Gastrocnemius medialis (tissue), 4 donors: ENCODE results near the gene STAT1. TPM values are rescaled to one million over a fixed set of nuclear protein-coding genes. Genes with fewer than 3 reads are reported as not detected.

Experiments
- ATAC-seq, 2 donors: fragments of 150-250 bp; one replicate each; pipeline ENCODE4 v1.9.1; 2016
- DNase-seq, 2 donors: peaks; one replicate each; pipeline ENCODE4 v3.0.0-alpha.2; 2019
- H3K27ac ChIP-seq, 4 donors: fragments of 200-600 bp; sonication (generic); 1 replicate in 1 of 4; 2 replicates in 3 of 4; pipeline ENCODE4 v1.5.1; 2016 to 2018; ENCODE audit warnings: mild to moderate bottlenecking in 2 of 4, moderate library complexity in 1 of 4
- H3K27me3 ChIP-seq, 3 donors: fragments of 200-600 bp; sonication (generic) in 2 of 3; 1 replicate in 1 of 3; 2 replicates in 2 of 3; pipeline versions ENCODE4 v1.5.1 to v1.6.0; 2016 to 2019; ENCODE audit warnings: mild to moderate bottlenecking in 1 of 3, moderate library complexity in 1 of 3
- H3K36me3 ChIP-seq, 2 donors: fragments of 200-600 bp; sonication (generic) in 1 of 2; one replicate each; pipeline ENCODE4 v1.5.1; 2017 to 2018
- H3K4me1 ChIP-seq, 2 donors: fragments of 200-600 bp; sonication (generic) in 1 of 2; one replicate each; pipeline ENCODE4 v1.5.1; 2016 to 2017; ENCODE audit warnings: mild to moderate bottlenecking in 2 of 2
- H3K4me3 ChIP-seq, 4 donors: fragments of 200-600 bp; sonication (generic) in 3 of 4; 1 replicate in 1 of 4; 2 replicates in 3 of 4; pipeline ENCODE4 v1.5.1; 2016 to 2019; ENCODE audit warnings: mild to moderate bottlenecking in 2 of 4
- H3K9me3 ChIP-seq, 3 donors: fragments of 200-600 bp; sonication (generic) in 2 of 3; 1 replicate in 1 of 3; 2 replicates in 2 of 3; pipeline ENCODE4 v1.5.1; 2016 to 2019
- CTCF ChIP-seq, 5 experiments: fragments of 450-650 bp in 3 of 5; fragments of 200-600 bp in 2 of 5; sonication (generic) in 2 of 5; IDR thresholded peaks in 4 of 5; conservative IDR thresholded peaks in 1 of 5; 1 replicate in 4 of 5; 2 replicates in 1 of 5; pipeline ENCODE4 v1.5.1; 2016 to 2019; ENCODE audit warnings: antibody characterized with exemption in 5 of 5, mild to moderate bottlenecking in 3 of 5, moderate library complexity in 3 of 5
- POLR2A ChIP-seq, 2 donors: fragments of 450-650 bp; IDR thresholded peaks; one replicate each; pipeline ENCODE4 v1.6.1; 2017; ENCODE audit warnings: antibody characterized with exemption in 2 of 2, mild to moderate bottlenecking in 2 of 2, moderate library complexity in 2 of 2
- in situ Hi-C, 4 donors: fragments of 200-750 bp; cut with MboI; loops; one replicate each; pipeline versions ENCODE4 v1.15.0 to v1.8.0; 2017; ENCODE audit warnings: low sequenced_read_pairs in 4 of 4
- intact Hi-C: fragments of 100-400 bp; cut with DNase I; formaldehyde crosslinking; loops from one replicate; pipeline ENCODE4 v1.15.1; 2023; ENCODE audit warnings: low total_unique reads
- total RNA-seq, 4 donors: library from RNA; depleted of rRNA; stranded (reverse); fragments of >200 nt; gene quantifications; one replicate each; pipeline versions ENCODE4 v1.1.0 to v1.2.3, GENCODE V29; 2016

STAT1 gene
- total RNA-seq, 4 donors from 2014 or later: 23.0 to 36.9 (median 28.6) TPM

DNA sequence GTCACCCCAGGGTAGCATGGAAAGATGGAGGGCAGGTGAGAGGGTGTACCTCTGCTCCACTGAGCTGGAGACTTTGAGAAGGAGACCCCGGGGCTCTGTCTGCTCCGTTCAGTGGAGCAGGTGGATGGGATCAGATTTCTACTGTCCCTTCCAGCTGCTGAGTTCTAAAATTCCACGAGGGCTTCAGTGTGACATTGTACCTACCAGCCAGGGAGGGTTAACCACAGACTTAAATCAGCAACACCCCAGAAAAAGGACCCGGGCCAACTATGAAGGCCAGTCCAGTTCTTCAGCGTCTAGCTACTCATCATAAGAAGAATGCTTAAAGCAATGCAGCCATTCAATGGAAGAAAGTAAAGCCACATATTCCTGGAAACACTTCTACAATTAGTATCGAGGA lies 23.8 kb downstream of the STAT1 start:
- Histone ChIP-seq H3K27me3 (no peaks in the 10 kb centered on the region), H3K9me3 (no peaks in the 10 kb centered on the region), H3K4me3 (no peak overlapping the region), H3K36me3 (peaks cover 4 to 93% of the 10 kb centered on the region in 2 donors), H3K27ac (no peak overlapping the region), H3K4me1 (peaks cover 0 to 4% of the 10 kb centered on the region in 2 donors)
- ATAC-seq (no peak), DNase-seq (no peak)
- intact Hi-C loops (loop anchor here (2.0 kb wide), 1 partner anchor 13 kb away; no protein-coding TSS in a partner anchor), in situ Hi-C loops (no loop called here)
- TF ChIP-seq CTCF (IDR thresholded peaks at IDR 0.05 in 4 of 5, conservative IDR thresholded peaks at IDR 0.05 in 1 of 5): no peak
- no peak for TF ChIP-seq POLR2A (IDR thresholded peaks at IDR 0.05)

- H3K9me3 ChIP-seq: no peaks in the 10 kb centered on the region
- intact Hi-C loops: no loop called here
- no peak overlapping the region for H3K27ac ChIP-seq
- H3K27me3 ChIP-seq: no peaks in the 10 kb centered on the region
- TF ChIP-seq CTCF (IDR thresholded peaks at IDR 0.05 in 4 of 5, conservative IDR thresholded peaks at IDR 0.05 in 1 of 5) (no peak), POLR2A (IDR thresholded peaks at IDR 0.05) (no peak)
- H3K36me3 ChIP-seq: peaks cover 2 to 93% of the 10 kb centered on the region in 2 donors
- H3K4me1 ChIP-seq: peaks cover 0 to 4% of the 10 kb centered on the region in 2 donors
- DNase-seq: no peak
- no peak overlapping the region for H3K4me3 ChIP-seq
- ATAC-seq: no peak
- in situ Hi-C loops: no loop called here
Observed at GRCh38 chr2:190988910-190989309, 25.1 kb downstream of the STAT1 start.

GRCh38 chr2:190987938-190988337 lies 26.0 kb downstream of the STAT1 start:
- ATAC-seq: no peak
- TF ChIP-seq CTCF (IDR thresholded peaks at IDR 0.05 in 4 of 5, conservative IDR thresholded peaks at IDR 0.05 in 1 of 5) (no peak), POLR2A (IDR thresholded peaks at IDR 0.05) (no peak)
- in situ Hi-C loops: no loop called here
- intact Hi-C loops: no loop called here
- Histone ChIP-seq H3K9me3 (no peaks in the 10 kb centered on the region), H3K36me3 (peaks cover 0 to 93% of the 10 kb centered on the region in 2 donors), H3K4me3 (no peak overlapping the region), H3K27ac (no peak overlapping the region), H3K4me1 (peaks cover 0 to 4% of the 10 kb centered on the region in 2 donors), H3K27me3 (no peaks in the 10 kb centered on the region)
- no peak for DNase-seq

DNA sequence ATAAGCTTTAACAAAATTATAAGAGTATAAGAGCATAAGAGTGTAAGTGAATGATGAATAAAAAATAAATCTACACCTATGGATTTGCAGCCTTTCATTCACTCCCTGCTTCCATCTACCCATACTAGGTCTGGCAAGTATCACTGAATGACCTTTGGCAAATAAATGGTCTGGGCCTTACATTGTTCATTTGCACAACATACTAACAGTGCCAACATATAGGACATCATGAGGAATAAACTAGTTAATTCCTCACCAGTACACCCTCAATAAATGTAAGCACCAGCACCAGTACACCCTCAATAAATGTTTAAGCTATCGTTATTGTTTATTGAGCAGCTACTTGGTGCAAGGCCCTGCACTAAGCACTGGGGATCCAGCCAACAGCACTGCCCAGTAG lies 26.9 kb downstream of the STAT1 start:
- in situ Hi-C loops: no loop called here

More for the DNA sequence above, 26.9 kb downstream of the STAT1 start:
- no peaks in the 10 kb centered on the region for H3K9me3 ChIP-seq
- H3K36me3 ChIP-seq: peaks cover 0 to 95% of the 10 kb centered on the region in 2 donors
- H3K4me3 ChIP-seq: no peak overlapping the region
- DNase-seq (no peak), ATAC-seq (no peak)
- H3K4me1 ChIP-seq: peaks cover 0 to 4% of the 10 kb centered on the region in 2 donors
- no peak overlapping the region for H3K27ac ChIP-seq
- H3K27me3 ChIP-seq: no peaks in the 10 kb centered on the region
- intact Hi-C loops: no loop called here
- no peak for TF ChIP-seq POLR2A (IDR thresholded peaks at IDR 0.05)
- no peak for TF ChIP-seq CTCF (IDR thresholded peaks at IDR 0.05 in 4 of 5, conservative IDR thresholded peaks at IDR 0.05 in 1 of 5)
